GM19455 (cell line): Measurements from ENCODE around the gene CACNA2D3.

Experiments
- ATAC-seq: cut with Tn5 transposase; IDR thresholded peaks from one replicate; pipeline ENCODE4 v1.9.1; 2021; ENCODE audit not compliant: unreplicated experiment

Gene CACNA2D3

DNA sequence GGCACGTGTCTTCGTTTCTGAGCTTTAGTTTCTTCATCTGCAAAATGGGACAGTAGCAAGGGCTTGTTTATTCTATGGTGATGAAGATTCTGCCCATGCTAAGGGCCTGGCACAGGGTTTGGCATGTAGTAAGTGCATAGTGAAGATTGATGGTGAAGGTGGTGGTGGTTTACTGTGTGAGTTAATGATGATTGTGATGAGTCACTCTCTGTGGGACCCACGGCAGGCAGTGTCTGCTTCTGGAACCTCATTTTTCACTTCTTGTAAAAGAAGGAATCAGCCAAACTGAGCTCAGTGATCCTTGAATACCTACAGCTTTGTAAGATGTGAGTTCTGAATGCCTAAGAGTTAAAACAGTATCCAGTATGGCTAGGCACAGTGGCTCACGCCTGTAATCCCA is 891.7 kb downstream of the CACNA2D3 start:
- ATAC-seq, result no peak

DNA sequence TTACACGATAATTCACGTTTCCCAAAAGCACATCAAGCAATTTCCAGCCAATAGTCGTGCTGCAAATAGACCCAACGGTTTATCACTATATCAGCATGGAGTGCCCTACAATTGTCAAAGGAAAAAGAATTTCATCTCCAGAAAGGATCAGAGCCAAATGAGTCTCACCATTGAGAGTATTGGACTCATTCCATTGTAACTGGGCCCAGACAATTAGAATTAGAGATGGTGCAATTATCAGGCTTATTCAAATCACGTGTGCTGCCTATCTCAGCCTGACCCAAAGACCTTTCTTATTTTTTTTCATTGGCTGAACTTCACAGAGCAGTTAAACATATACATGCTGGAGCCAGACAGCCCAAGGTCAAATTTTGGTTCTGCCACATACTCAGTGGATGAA is 892.6 kb downstream of the CACNA2D3 start:
- ATAC-seq, result no peak

DNA sequence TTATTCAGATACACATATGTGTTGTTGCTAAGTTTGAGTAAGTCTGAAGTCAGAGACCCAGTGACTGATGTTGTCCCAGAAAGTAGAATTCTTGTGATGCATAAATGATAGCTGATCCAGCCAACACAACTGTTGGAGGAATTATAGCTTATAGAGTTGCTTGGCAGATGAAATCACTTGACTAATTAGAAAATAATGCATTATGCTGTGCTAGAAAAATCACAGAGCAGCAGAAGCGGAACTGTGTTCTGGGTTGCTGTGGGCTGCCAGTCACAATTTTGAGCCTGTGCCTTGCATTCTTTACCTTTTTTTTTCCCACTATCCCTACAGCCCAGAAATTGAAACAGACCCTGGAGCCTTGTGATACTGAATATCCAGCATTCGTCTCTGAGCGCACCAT is 895.5 kb downstream of the CACNA2D3 start:
- no peak for ATAC-seq

DNA sequence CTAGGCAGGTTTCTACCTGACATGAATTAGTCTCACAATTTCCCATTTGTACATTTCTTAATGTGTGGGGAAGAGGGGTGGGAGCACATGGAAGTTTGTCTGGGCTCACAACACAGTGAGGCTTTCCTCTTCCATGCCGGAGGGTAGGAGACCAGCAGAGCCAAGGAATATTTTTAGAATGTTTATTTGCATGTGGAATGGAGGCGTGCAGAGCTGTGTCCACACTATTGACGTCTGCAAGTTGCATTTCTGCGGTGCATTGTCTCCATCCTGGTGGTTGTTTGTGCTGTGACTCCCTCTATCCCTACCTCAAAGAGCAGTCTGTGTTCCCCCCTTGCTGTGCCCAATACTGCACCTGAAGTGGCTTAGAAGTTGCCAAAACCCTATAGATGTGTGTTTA is 908.6 kb downstream of the CACNA2D3 start:
- no peak for ATAC-seq

DNA sequence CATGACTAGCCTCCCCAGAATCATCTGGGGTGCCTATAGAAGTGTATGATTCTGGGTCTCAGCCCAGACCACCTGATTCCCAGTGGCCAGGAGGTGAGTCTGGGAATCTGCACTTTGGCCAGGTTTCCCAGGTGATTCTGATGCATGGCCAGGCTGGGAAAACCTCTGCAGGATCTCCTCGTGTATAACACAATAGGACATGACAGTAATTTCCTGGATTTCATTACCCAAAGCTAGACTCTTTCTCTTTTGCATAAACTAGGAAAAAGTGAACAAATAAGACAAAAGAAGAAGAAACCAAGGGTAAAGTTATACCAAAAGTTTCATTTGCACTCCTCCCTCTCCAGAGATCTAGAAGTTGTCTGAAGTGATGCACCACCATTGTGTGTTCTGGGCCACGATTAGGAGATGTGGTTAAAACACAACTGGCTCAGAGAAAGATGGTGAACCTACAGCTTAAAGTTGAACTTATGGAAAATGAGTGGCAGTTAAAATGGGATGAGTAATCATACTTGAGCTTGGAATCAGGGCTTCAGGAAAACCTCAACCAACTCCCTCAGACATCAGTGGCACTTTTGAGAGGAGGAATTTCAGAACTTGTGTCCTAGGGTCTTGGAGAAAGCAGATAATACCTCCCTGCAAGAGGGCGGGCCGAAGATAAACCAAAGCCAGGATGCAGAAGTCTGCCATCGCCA is 914.7 kb downstream of the CACNA2D3 start:
- ATAC-seq, result no peak

DNA sequence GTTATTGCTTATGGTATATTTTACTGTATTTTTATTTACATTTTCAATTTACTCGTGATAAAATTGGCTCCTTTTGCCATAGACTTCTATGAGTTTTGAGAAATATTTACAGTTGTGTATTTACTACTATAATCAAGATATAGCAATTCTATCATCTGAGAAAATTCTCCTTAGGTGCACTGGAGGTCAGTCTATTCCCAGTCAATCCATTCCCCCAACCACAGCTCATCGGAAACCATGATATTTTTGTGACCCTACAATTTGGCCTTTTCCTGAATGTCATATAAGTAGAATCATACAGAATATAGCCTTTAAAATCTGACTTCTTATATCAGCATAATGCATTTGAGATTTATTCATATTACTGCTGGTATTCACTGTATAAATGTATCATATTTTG is 920.2 kb downstream of the CACNA2D3 start:
- ATAC-seq, result no peak

DNA sequence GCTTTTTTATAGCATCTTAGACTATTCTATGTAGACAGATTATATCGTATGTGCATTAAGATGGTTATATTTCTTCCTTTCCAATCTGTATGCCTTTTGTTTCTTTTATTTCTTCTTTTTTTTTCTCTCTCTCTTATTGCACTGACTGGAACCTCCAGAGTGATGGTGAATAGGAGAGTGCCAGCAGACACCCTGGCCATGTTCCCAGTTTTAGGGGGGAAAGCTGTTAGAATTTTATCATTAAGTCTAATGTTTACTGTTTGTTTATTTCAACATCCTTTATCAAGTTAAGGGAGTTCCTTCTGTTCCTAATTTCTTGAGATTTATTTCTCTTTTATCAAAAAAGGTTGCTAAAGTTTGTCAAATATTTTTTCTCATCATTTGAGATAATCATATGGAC is 922.1 kb downstream of the CACNA2D3 start:
- ATAC-seq, result no peak

DNA sequence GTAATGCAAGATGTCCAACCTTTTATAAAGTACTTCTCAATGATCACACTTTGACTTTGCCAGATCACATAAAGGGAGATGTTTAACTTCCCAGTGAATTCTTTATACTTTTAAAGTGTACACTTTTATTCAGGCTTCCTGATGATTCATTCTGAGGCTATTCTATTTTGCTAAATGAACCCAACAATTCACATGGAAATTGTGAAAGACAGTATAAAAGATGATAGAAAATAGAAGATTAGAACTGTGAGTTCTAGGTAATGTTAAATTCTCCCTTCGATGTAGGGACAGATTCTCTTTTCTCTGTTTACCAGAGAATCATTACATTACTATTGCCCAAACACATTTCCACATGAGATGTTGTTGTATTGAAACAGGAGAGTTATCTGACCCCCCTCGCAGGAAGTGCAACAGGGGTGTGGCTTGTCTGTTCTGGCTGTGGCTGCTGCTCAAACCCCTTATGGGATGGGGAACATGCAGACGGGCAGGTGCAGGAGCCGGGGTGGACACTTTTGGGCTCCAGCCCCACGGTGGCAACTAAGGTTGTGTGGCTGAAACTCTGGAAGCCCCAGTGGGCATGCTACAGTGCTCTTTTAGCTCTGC is 936.8 kb downstream of the CACNA2D3 start:
- ATAC-seq, result no peak

DNA sequence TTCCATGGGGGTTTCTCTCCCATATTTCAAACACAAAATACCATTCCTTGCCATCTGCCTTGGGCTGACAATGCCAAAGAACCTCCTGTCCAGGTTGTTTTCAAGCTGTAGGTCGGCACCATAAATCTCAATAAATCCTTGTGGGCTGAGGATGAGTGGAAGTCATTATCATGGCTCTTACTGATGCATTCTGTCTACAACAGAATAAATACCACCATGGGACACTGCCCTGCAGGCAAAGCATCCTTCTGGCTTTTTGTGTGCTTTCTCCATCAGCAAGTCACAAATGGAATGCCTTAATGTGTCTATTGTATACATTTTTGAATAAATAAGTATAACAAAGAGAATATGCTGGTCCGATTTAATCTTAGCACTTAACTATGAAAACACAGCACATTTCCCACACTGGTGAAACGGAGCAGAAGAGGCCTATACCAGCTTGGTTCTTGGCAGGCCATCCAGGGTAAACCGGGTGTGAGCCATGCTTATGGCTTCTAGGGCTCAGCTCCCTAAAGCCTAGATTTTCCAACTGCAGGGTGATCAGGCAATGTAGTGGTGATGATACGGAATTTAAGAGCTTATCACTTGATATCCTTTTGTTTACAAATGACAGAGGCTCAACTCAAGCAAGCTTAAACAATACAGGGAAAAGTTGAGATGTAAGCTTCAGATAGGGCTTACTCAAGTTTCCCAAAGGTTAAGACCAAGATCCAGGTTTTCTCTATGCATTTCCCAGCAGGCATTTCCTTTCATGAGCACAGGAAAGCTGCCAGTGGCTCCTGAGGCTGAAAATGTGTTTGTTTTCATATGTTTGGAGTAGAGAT is 938.8 kb downstream of the CACNA2D3 start:
- no peak for ATAC-seq

DNA sequence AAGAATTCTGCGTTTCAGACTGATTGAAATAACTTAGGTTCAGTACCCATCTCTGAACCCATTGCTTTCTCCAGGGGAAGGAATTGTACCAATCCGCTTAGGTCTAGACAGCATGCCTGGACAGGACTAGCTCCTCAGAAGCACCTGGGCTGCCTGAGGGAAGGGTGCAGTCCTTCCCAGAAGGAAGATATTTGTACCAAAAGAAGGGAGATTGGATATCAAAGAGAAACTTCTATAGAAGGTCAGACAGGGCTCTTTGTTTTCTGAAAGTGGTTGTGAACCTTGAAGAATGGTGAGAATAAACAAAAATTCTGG is 939.3 kb downstream of the CACNA2D3 start:
- no peak for ATAC-seq

DNA sequence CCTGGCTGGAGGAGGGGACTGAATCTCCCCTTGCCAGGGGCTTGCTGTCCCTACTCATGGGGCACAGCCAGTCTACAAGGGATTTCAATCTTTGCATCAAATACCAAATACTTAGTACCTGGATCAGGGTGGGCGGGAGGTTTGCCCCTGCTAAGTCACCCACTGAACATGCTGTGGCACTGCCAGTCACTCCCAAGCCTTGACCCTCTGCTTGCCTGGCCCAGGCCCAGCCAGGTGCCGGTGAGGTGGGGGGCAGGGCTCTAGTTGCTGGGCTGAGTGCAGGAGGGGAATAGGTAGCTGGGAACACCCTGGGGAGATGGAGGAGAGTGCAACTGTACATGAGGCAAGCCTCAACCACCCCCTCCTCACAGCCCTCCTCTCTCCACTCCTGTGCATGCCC is 941.8 kb downstream of the CACNA2D3 start:
- no peak for ATAC-seq

DNA sequence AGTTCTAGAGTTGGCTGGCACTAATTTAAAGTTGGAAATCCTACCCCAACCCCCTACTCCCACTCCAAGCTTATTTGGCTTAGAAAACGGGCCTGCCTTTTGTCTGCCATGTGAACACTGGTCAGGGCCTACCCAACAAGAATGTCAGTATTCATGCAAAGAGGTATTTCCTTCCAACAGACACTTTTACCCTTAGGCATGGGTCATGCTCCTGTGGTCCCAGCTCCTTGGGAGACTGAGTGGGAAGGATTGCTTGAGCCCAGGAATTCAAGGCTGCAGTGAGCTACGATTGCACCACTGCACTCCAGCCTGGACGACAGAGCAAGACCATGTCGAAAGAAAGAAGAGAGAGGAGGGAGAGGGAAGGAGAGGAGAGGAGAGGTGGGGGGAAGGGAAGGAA is 943.0 kb downstream of the CACNA2D3 start:
- no peak for ATAC-seq

DNA sequence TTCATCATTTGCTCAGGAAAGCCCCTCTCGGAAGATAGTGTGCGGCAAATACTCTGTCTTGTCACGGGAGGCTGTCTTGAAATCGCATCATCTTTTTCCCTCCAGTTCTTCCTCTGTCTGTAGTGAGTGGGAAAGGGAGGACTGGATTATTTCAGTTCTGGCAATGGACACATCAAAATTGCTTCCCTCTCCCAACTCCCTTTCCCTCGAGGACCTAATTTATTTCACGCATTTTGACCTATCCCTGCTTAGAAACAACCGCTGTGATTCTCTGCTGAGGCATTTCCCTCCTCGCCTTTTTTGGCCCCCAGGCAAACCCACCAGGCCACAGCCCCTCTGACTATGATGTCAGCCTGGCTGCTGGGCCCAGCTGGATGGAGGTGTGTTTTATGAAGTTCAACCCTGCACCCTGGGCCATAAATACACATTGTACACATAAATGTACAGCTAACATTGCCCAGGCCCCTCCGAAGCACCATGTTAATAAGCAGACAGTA is 944.2 kb downstream of the CACNA2D3 start:
- ATAC-seq, result no peak

DNA sequence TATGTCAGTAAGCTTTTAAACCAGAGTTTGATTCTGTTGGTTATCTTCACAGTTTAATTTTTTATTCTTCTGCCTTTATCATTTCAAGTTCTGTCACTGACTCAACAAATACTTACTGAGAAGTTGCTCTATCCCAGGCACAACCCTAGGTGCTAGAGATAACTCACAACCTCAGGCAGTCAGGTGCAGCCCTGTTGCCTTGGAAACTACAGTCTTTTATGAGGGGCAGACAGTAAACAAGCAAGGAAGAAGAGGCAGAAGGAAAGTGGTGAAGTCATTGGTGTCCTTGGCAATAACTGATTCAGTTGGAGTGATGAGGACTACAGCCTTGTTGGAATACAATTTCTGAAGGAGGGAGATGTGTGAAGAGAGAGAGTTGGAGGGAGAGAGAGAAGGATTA is 947.6 kb downstream of the CACNA2D3 start:
- no peak for ATAC-seq

DNA sequence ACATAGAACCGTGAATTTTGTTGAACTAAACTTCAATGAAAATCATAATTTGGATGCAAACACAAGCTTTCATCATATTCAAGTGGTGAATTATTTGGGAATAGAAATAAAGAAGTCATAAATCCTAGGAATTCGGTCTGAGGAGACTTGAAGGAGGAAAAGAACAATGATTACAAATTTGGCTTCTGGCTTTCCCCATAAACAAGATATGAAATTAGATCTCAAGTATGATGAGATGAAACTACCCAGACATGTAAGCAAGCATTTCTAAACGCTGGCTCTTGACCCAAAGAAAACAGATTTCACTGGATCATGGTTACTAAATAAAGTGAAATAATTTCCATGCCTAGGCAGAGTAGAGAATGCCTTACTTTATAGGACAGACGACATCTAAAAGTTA is 952.4 kb downstream of the CACNA2D3 start:
- ATAC-seq, result no peak

DNA sequence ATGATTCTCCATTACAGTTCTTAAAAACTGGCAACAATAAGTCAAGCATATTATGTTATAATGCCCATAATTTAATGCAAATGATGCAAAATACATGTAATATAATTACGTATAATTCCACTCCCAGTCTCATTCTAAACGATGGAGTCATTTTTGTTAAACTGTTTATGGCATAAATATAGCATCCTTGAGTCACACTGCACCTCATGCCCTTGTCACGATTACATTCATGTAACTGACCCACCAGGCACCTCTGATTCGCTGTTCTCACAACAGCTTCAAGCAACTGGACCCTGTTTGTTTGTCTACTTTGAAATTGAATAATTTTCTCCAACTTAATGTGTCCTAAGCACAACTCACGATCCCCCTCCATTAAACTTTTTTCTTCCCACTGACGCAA is 953.5 kb downstream of the CACNA2D3 start:
- ATAC-seq, result no peak

DNA sequence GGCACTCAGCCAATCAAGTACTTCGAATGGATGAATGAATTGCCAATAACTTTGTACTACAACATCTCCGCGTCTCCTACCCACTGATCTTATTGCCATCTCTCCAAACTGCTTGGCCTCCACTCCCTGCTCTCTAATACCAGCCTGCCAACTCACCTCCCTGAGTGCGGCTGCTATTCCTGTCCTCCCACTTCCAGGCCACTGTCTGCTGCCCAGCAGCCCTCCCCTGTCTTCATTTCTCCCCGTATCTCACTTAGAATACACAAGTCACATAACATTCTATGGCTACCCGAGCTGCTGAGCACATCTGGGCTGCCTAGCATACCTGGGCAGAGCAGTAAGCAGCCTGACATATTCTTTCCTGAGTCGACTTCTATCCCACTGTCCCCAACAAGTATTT is 955.4 kb downstream of the CACNA2D3 start:
- ATAC-seq, result no peak

DNA sequence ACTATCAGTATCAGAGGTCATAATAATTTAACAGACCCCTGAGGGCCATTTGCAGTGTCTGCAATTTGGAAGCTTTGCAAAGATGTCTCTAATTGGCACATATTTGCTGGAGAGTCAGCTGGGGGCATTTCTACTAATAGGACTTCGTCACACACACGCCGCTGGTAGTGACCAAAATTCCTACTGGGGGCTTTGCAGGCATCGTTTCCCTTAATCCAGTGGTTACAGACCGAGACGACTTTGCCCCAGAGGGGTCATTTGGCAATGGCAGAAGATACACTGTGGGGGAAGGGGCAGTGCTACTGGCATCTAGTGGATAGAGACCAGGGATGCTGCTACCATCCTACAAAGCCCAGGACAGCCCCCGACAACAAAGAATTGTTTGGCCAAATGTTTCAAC is 956.5 kb downstream of the CACNA2D3 start:
- no peak for ATAC-seq

DNA sequence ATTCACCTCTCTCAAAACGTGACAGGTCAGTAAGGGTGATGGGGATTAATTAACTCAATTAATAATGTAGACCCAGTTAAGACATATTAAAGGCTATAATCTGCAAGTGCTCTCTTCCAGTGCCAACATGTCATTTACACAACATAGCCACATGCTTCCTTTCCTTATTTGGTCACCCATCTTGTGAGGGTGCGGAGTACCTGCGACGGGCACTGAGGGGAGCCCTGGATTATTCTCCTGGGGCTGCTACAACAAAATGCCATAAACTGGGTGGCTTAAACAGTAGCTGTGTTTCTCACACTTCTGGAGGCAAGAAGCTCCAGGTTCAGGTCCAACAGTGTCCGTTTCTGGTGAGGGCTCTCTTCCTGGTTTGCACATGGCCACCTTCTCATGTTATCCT is 962.9 kb downstream of the CACNA2D3 start:
- no peak for ATAC-seq

DNA sequence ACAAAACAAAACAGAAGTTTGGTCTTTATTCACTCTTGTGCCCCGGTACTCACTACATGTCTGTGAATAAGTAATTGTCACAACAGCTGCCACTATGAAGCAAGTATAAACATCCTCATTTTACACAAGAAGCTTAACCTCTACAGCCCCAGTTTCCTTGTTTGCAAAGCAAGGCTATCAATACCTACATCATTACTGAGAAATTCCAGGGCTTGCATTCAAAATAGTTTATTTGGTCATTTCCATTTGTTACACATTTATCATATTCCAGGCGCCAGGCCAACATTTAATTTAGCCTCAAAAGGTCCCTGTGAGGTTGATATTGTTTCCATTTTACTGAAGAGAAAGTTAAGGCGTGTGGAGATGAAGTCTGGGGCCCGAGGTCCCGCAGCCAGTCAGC is 966.9 kb downstream of the CACNA2D3 start:
- ATAC-seq, result no peak

DNA sequence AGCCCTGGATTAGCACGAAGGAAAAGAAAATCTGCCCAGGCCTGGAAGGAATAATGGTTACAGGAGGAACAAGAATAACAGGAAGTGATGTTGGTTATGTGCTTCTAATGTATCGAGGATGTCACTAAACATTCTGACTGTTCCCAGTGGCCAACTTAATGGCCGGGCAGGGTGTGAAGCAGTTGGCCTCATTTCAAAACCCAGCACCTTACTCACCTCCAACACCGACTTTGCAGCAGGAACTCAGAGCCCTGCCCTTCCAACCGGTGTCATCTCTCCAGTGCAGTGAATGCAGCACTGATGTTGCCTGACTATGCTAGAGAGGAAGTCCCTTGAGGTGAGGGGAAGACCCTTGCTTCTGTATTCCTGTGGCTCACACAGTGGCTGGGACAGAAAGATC is 967.9 kb downstream of the CACNA2D3 start:
- no peak for ATAC-seq

DNA sequence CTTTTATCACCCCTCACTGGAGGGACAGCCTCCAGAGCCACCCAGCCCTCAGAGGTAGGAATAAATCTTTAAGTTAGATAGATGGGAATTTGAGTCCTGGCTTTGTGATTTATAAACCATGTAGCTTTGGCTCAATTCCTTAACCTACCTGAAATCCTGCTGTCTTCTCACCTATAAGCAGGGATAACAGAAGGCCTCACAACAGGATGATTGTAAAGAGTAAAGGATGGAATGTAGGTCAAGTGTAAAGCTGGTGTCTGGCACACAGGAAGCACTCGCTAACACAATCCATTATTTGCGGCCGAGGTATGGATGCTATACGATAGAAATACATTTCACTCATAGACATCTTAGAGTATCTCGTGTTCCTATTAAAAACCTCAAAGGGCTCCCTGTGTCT is 968.4 kb downstream of the CACNA2D3 start:
- ATAC-seq, result no peak
